ENCODE measurements around the gene USP36. TPM values are rescaled to one million over a fixed set of nuclear protein-coding genes. Genes with fewer than 3 reads are reported as not detected.

USP36 gene
- total and polyA plus RNA-seq, 4 donors: 8.0 to 20.7 (median 10.5) TPM

GRCh38 chr17:78763561-78763960 is 77.1 kb downstream of the USP36 start:
- Histone ChIP-seq H3K27ac (ENCODE audit: low read depth in 1 of 2, low read length in 2 of 2) (no peak overlapping the region), H3K9ac (ENCODE audit: low read depth in 1 of 2, low read length in 2 of 2) (no peak overlapping the region), H3K36me3 (ENCODE audit: control insufficient read depth in 4 of 4, insufficient read depth in 3 of 4, low read depth in 1 of 4, low read length in 3 of 4) (no peaks in the 10 kb centered on the region), H3K27me3 (ENCODE audit: control insufficient read depth in 4 of 4, insufficient read depth in 4 of 4, low read length in 3 of 4) (no peaks in the 10 kb centered on the region), H3K4me1 (ENCODE audit: control insufficient read depth in 4 of 4, insufficient read depth in 4 of 4, low read length in 3 of 4) (peaks cover 9 to 27% (median 16%) of the 10 kb centered on the region in 4 donors), H3K4me3 (ENCODE audit: low read depth in 1 of 3, low read length in 3 of 3) (no peak overlapping the region), H3K9me3 (ENCODE audit: control insufficient read depth in 4 of 4, low read length in 3 of 4) (no peaks in the 10 kb centered on the region)
- WGBS: 95% methylated on average over 3 of the region's 3 CpGs
- DNase-seq (ENCODE audit: low spot score): no peak
- TF ChIP-seq, protein P1, sequence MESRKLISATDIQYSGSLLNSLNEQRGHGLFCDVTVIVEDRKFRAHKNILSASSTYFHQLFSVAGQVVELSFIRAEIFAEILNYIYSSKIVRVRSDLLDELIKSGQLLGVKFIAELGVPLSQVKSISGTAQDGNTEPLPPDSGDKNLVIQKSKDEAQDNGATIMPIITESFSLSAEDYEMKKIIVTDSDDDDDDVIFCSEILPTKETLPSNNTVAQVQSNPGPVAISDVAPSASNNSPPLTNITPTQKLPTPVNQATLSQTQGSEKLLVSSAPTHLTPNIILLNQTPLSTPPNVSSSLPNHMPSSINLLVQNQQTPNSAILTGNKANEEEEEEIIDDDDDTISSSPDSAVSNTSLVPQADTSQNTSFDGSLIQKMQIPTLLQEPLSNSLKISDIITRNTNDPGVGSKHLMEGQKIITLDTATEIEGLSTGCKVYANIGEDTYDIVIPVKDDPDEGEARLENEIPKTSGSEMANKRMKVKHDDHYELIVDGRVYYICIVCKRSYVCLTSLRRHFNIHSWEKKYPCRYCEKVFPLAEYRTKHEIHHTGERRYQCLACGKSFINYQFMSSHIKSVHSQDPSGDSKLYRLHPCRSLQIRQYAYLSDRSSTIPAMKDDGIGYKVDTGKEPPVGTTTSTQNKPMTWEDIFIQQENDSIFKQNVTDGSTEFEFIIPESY (IDR thresholded peaks at IDR 0.05): no peak
- TF ChIP-seq REST (IDR thresholded peaks at IDR 0.05) (no peak), FOXA1 (IDR thresholded peaks at IDR 0.05) (no peak), HNF4G (IDR thresholded peaks at IDR 0.05) (no peak), TAF1 (conservative IDR thresholded peaks at IDR 0.05) (no peak), CTCF (IDR thresholded peaks at IDR 0.05; ENCODE audit: low read depth, low read length, missing input control) (no peak), YY1 (IDR thresholded peaks at IDR 0.05) (no peak), NR2F2 (IDR thresholded peaks at IDR 0.05) (no peak), RXRA (IDR thresholded peaks at IDR 0.05) (no peak), JUND (IDR thresholded peaks at IDR 0.05) (no peak), HNF4A (conservative IDR thresholded peaks at IDR 0.05) (no peak), ATF3 (IDR thresholded peaks at IDR 0.05) (no peak), EGR1 (IDR thresholded peaks at IDR 0.05; ENCODE audit: low read depth in 2 of 2) (no peak), GABPA (IDR thresholded peaks at IDR 0.05 in 1 of 2, conservative IDR thresholded peaks at IDR 0.05 in 1 of 2) (no peak)
- TF ChIP-seq, protein P2, sequence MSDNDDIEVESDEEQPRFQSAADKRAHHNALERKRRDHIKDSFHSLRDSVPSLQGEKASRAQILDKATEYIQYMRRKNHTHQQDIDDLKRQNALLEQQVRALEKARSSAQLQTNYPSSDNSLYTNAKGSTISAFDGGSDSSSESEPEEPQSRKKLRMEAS (IDR thresholded peaks at IDR 0.05): no peak

- 67% methylated on average over 5 of the region's 5 CpGs for WGBS
- Histone ChIP-seq H3K9me3 (ENCODE audit: control insufficient read depth in 4 of 4, low read length in 3 of 4) (no peaks in the 10 kb centered on the region), H3K27me3 (ENCODE audit: control insufficient read depth in 4 of 4, insufficient read depth in 4 of 4, low read length in 3 of 4) (no peaks in the 10 kb centered on the region), H3K4me1 (ENCODE audit: control insufficient read depth in 4 of 4, insufficient read depth in 4 of 4, low read length in 3 of 4) (peaks cover 9 to 33% (median 20%) of the 10 kb centered on the region in 4 donors), H3K4me3 (ENCODE audit: low read depth in 1 of 3, low read length in 3 of 3) (no peak overlapping the region), H3K27ac (ENCODE audit: low read depth in 1 of 2, low read length in 2 of 2) (peak overlapping the region in 1 of 2 donors; percentile 46), H3K36me3 (ENCODE audit: control insufficient read depth in 4 of 4, insufficient read depth in 3 of 4, low read depth in 1 of 4, low read length in 3 of 4) (no peaks in the 10 kb centered on the region), H3K9ac (ENCODE audit: low read depth in 1 of 2, low read length in 2 of 2) (no peak overlapping the region)
- peak; percentile 31 for TF ChIP-seq NR2F2 (IDR thresholded peaks at IDR 0.05)
- no peak for TF ChIP-seq FOXA1 (IDR thresholded peaks at IDR 0.05)
- no peak for TF ChIP-seq FOXA2 (IDR thresholded peaks at IDR 0.05)
- TF ChIP-seq, protein P2 (IDR thresholded peaks at IDR 0.05): no peak
- no peak for DNase-seq (ENCODE audit: low spot score)
Measured at GRCh38 chr17:78761789-78762406, 78.7 kb downstream of the USP36 start.
